ENCODE measurements around the gene CPNE8. TPM values are rescaled to one million over a fixed set of nuclear protein-coding genes. Genes with fewer than 3 reads are reported as not detected.
"Not testable (repeated sequence)": the region's sequence is repeated elsewhere in the genome, so short reads cannot be mapped to it uniquely, and the experiment has no call there.

The CPNE8 gene
- total and polyA plus RNA-seq, 2 experiments from 2014 or later: 3.5 to 4.1 TPM

GRCh38 chr12:38759621-38760020 lies 145.8 kb downstream of the CPNE8 start:
- no peaks in the 10 kb centered on the region for H3K36me3 ChIP-seq (ENCODE audit: low read depth)
- H3F3A ChIP-seq (ENCODE audit: insufficient read depth): no peaks in the 10 kb centered on the region
- H3K27ac ChIP-seq: no peak overlapping the region
- H3K9me3 ChIP-seq (ENCODE audit: low read depth): no peaks in the 10 kb centered on the region
- TF ChIP-seq EZH2phosphoT487 (IDR thresholded peaks at IDR 0.05; ENCODE audit: insufficient read depth, low read depth) (no peak), EZH2 (IDR thresholded peaks at IDR 0.05; ENCODE audit: insufficient read depth, poor library complexity, severe bottlenecking) (no peak)
- no peaks in the 10 kb centered on the region for H3K9me2 ChIP-seq (ENCODE audit: insufficient read depth)
- H3K9ac ChIP-seq: no peak overlapping the region
- H4K20me1 ChIP-seq (ENCODE audit: insufficient read depth): no peaks in the 10 kb centered on the region
- no peaks in the 10 kb centered on the region for H3K27me3 ChIP-seq (replicated peaks; ENCODE audit: insufficient read depth)
- no peaks in the 10 kb centered on the region for H3K79me2 ChIP-seq (ENCODE audit: insufficient read depth)
- no peak overlapping the region for H3K4me3 ChIP-seq
- no peak overlapping the region for H3K4me2 ChIP-seq (ENCODE audit: unreplicated experiment)
- in situ Hi-C loops (cut with MboI): no loop called here
- DNase-seq: peak; percentile 2
- no peak overlapping the region for H2AFZ ChIP-seq
- H3K4me1 ChIP-seq (ENCODE audit: insufficient read depth): no peaks in the 10 kb centered on the region

DNA sequence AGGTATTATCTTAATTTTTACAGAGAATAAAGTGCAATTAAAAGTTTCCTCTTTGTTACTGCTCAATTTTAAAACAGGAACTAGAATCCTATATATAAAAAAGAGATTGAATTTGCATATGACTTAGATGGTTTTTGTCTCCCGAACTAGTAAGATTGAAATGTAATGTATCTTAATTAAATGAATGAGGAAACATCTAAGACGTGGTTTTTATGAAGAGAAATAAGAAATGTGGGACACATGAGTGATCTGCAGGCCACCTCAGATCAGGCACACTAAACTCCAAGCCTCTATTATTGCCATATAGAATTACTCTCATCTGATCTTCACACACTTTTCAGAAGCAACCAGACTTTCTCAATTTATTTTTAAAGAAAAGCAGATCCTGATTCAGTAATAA lies 158.6 kb downstream of the CPNE8 start:
- in situ Hi-C loops (cut with MboI): no loop called here
- no peaks in the 10 kb centered on the region for H3K9me3 ChIP-seq (ENCODE audit: low read depth)
- TF ChIP-seq EZH2phosphoT487 (IDR thresholded peaks at IDR 0.05; ENCODE audit: insufficient read depth, low read depth) (no peak), EZH2 (IDR thresholded peaks at IDR 0.05; ENCODE audit: insufficient read depth, poor library complexity, severe bottlenecking) (no peak)
- no peak overlapping the region for H2AFZ ChIP-seq
- H3K79me2 ChIP-seq (ENCODE audit: insufficient read depth): no peaks in the 10 kb centered on the region
- H3K4me2 ChIP-seq (ENCODE audit: unreplicated experiment): no peak overlapping the region
- H4K20me1 ChIP-seq (ENCODE audit: insufficient read depth): no peaks in the 10 kb centered on the region
- H3F3A ChIP-seq (ENCODE audit: insufficient read depth): no peaks in the 10 kb centered on the region
- H3K4me3 ChIP-seq: no peak overlapping the region
- peaks cover 10% of the 10 kb centered on the region; the same call in 1 of the 2 replicates for H3K4me1 ChIP-seq (ENCODE audit: insufficient read depth)
- H3K27me3 ChIP-seq (replicated peaks; ENCODE audit: insufficient read depth): no peaks in the 10 kb centered on the region
- no peak overlapping the region for H3K9ac ChIP-seq
- DNase-seq: no peak
- H3K27ac ChIP-seq: no peak overlapping the region
- H3K9me2 ChIP-seq (ENCODE audit: insufficient read depth): no peaks in the 10 kb centered on the region
- 13 to 25% methylated on average over 2 of the region's 2 CpGs for WGBS, 2 experiments (ENCODE audit: low coverage in 1 of 2, low lambda C conversion rate in 2 of 2, missing lambda C conversion rate in 2 of 2)
- H3K36me3 ChIP-seq (ENCODE audit: low read depth): no peaks in the 10 kb centered on the region

GRCh38 chr12:38745601-38746000 lies 159.8 kb downstream of the CPNE8 start:
- Histone ChIP-seq H3K4me1 (ENCODE audit: insufficient read depth) (peaks cover 10% of the 10 kb centered on the region; the same call in 1 of the 2 replicates), H2AFZ (no peak overlapping the region), H3K27ac (no peak overlapping the region), H4K20me1 (ENCODE audit: insufficient read depth) (no peaks in the 10 kb centered on the region), H3K79me2 (ENCODE audit: insufficient read depth) (no peaks in the 10 kb centered on the region), H3K4me2 (ENCODE audit: unreplicated experiment) (no peak overlapping the region), H3K36me3 (ENCODE audit: low read depth) (no peaks in the 10 kb centered on the region), H3K9me2 (ENCODE audit: insufficient read depth) (no peaks in the 10 kb centered on the region), H3K9me3 (ENCODE audit: low read depth) (no peaks in the 10 kb centered on the region), H3K27me3 (replicated peaks; ENCODE audit: insufficient read depth) (no peaks in the 10 kb centered on the region), H3F3A (ENCODE audit: insufficient read depth) (no peaks in the 10 kb centered on the region), H3K9ac (no peak overlapping the region), H3K4me3 (no peak overlapping the region)
- WGBS, 2 experiments (ENCODE audit: low coverage in 1 of 2, low lambda C conversion rate in 2 of 2, missing lambda C conversion rate in 2 of 2): 72 to 75% methylated on average over 4 of the region's 4 CpGs
- TF ChIP-seq EZH2 (IDR thresholded peaks at IDR 0.05; ENCODE audit: insufficient read depth, poor library complexity, severe bottlenecking) (no peak), EZH2phosphoT487 (IDR thresholded peaks at IDR 0.05; ENCODE audit: insufficient read depth, low read depth) (no peak)
- no peak for DNase-seq
- in situ Hi-C loops (cut with MboI): no loop called here

DNA sequence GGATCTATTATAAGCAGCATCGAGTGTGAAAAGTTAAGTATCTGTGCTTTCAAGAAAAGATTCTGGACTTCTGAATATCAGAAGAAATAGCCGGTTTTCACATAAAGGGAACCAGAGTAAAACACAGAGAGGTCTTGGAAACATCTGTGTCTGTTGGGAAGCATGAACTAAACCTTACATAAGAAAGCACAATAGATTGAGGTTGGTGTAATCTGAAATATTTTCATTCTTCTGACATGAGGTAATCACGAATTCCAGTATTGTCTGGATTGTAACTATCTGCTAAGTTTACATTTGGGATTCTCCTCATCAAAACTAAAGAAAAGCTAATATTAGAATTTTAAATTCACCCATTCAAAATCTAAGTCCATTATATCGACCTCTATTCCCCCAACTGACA lies 161.3 kb downstream of the CPNE8 start:
- no peak for TF ChIP-seq EZH2phosphoT487 (IDR thresholded peaks at IDR 0.05; ENCODE audit: insufficient read depth, low read depth)
- TF ChIP-seq EZH2 (IDR thresholded peaks at IDR 0.05; ENCODE audit: insufficient read depth, poor library complexity, severe bottlenecking): no peak
- Histone ChIP-seq H4K20me1 (ENCODE audit: insufficient read depth) (no peaks in the 10 kb centered on the region), H3K9me2 (ENCODE audit: insufficient read depth) (no peaks in the 10 kb centered on the region), H3K9me3 (ENCODE audit: low read depth) (no peaks in the 10 kb centered on the region), H3K79me2 (ENCODE audit: insufficient read depth) (no peaks in the 10 kb centered on the region), H3K4me2 (ENCODE audit: unreplicated experiment) (no peak overlapping the region), H3K4me3 (no peak overlapping the region), H2AFZ (peak overlapping the region; percentile 17; the same call in 1 of the 2 replicates), H3K27me3 (replicated peaks; ENCODE audit: insufficient read depth) (no peaks in the 10 kb centered on the region), H3K36me3 (ENCODE audit: low read depth) (no peaks in the 10 kb centered on the region), H3K4me1 (ENCODE audit: insufficient read depth) (peaks cover 10% of the 10 kb centered on the region; the same call in 1 of the 2 replicates), H3K27ac (no peak overlapping the region), H3F3A (ENCODE audit: insufficient read depth) (no peaks in the 10 kb centered on the region), H3K9ac (no peak overlapping the region)
- in situ Hi-C loops (cut with MboI): no loop called here
- 2 to 4% methylated on average over 4 of the region's 4 CpGs for whole genome bisulfite sequencing, 2 experiments (ENCODE audit: low coverage in 1 of 2, low lambda C conversion rate in 2 of 2, missing lambda C conversion rate in 2 of 2)
- DNase-seq: peak; percentile 40

GRCh38 chr12:38742496-38742895 lies 162.9 kb downstream of the CPNE8 start:
- H3F3A ChIP-seq (ENCODE audit: insufficient read depth); H2AFZ ChIP-seq; H3K4me3 ChIP-seq; DNase-seq; H3K79me2 ChIP-seq (ENCODE audit: insufficient read depth); H3K27ac ChIP-seq; H3K36me3 ChIP-seq (ENCODE audit: low read depth); H3K27me3 ChIP-seq (replicated peaks; ENCODE audit: insufficient read depth); in situ Hi-C loops (cut with MboI); H3K9me2 ChIP-seq (ENCODE audit: insufficient read depth); H4K20me1 ChIP-seq (ENCODE audit: insufficient read depth); H3K9ac ChIP-seq; H3K9me3 ChIP-seq (ENCODE audit: low read depth); H3K4me2 ChIP-seq (ENCODE audit: unreplicated experiment): not testable (repeated sequence)
- peaks cover 10% of the 10 kb centered on the region; the same call in 1 of the 2 replicates for H3K4me1 ChIP-seq (ENCODE audit: insufficient read depth)
- WGBS, 2 experiments (ENCODE audit: low coverage in 1 of 2, low lambda C conversion rate in 2 of 2, missing lambda C conversion rate in 2 of 2): 52% methylated on average over 1 of the region's 1 CpG; no CpG with 5 or more reads in 1 of the 2 experiments

All from GM23248 (cell line).